Stimulated activated CD4-positive, alpha-beta T cell treated with anti-CD3 and anti-CD28 coated beads, Interleukin-1b, Interleukin-23, amount 100 ng/mL, for 24 hours (primary cell): Measurements from ENCODE around the gene RTP2.
"Not testable (repeated sequence)": the region's sequence is repeated elsewhere in the genome, so short reads cannot be mapped to it uniquely, and the experiment has no call there.

ENCODE experiments used
- DNase-seq, 4 experiments: peaks; one replicate each; pipeline ENCODE4 v3.0.0-alpha.2; 2020; ENCODE audit warnings: low read depth in 4 of 4, low spot score in 1 of 4

RTP2 gene

DNA sequence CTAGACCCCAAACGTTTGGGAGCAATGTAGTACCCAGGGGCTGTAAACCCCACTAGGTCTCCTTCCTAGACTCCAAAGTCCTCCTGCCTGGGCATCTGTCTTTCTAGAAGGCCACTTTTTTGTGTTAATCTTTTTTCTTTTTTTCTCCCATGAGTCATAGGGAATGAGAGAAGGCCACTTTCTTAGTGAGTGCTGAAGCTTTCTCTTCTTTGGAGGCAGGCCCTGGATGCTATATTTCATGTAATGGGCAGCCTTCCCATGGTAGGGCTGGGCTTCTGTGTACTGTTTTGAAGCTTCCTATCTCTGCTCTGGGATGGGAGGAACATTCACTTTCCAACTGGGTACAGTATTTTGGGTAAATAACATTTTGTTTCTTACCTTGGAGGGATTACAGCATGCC, 15.2 kb upstream of the RTP2 start:
- no peak for DNase-seq

DNA sequence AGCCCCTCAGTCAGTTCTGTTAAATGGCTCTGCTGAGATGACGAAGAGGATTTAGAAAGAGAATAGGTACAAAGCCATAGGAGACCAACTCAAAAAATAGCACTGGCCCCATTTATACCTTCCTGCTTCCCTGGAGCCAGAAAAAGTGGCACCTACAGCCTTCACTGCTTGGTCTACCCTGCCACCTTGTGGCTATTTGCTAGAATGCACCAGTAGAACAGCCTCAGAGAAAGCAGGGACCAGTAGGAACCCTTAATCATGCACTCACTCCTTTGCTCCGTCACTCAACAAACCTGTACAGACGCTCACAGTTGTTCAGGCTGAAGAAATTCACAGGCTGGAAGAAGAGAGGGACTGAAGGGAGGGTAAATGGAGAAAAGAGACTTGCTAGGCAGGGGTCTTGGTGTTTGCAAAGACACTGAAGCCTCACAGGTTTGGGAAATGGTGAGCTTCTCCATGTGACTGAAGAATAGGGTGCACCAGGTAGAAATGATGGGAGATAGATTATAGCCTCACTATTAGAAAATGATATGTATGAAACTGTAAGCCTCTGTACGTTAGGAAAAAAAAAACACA, 12.1 kb upstream of the RTP2 start:
- DNase-seq = peak; percentile 27 to 63 (median 54)

- DNase-seq = no peak
These were observed 11.1 kb upstream of the RTP2 start for GRCh38 chr3:187713504-187713903.

DNA sequence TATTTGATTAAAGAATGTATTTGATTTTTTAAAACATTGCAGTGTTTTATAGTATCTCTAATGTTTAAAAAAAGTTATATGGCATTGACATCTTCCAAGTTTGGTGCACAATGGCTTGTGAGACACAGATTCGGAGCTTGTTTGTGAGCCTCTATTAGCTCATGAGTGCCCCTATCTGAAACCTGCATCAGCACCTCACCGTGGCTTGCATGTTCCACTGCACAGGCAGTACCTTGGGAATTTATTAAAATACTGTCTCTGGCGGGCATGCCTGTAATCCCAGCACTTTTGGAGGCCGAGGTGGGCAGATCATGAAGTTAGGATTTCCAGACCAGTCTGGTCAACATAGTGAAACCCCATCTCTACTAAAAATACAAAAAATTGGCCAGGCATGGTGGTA, 6.8 kb upstream of the RTP2 start:
- DNase-seq = no peak

- DNase-seq = no peak
These were observed 6.3 kb upstream of the RTP2 start for GRCh38 chr3:187708696-187709095.

GRCh38 chr3:187706971-187707370, 4.6 kb upstream of the RTP2 start:
- DNase-seq = no peak

DNA sequence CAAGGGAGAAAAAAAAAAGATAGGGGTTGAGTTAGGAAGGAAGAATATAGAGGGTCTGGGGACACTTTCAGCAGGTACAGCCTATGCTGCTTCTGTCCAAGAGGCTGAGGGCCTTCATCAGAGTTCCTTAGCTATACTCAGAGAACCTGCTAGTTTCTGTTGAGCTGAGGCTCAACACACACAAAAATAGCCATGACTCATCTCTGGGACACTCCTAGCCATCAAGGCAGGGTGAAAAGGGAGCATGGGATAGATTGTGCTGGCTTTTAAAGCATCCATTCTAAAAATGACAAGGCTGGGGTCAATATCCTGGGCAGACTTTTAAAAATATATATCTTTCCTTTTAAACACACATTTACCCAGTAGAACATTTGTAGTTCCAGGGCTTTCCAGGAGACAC, 2.8 kb upstream of the RTP2 start:
- DNase-seq = no peak

GRCh38 chr3:187700249-187700648, 2.1 kb downstream of the RTP2 start:
- no peak for DNase-seq

DNA sequence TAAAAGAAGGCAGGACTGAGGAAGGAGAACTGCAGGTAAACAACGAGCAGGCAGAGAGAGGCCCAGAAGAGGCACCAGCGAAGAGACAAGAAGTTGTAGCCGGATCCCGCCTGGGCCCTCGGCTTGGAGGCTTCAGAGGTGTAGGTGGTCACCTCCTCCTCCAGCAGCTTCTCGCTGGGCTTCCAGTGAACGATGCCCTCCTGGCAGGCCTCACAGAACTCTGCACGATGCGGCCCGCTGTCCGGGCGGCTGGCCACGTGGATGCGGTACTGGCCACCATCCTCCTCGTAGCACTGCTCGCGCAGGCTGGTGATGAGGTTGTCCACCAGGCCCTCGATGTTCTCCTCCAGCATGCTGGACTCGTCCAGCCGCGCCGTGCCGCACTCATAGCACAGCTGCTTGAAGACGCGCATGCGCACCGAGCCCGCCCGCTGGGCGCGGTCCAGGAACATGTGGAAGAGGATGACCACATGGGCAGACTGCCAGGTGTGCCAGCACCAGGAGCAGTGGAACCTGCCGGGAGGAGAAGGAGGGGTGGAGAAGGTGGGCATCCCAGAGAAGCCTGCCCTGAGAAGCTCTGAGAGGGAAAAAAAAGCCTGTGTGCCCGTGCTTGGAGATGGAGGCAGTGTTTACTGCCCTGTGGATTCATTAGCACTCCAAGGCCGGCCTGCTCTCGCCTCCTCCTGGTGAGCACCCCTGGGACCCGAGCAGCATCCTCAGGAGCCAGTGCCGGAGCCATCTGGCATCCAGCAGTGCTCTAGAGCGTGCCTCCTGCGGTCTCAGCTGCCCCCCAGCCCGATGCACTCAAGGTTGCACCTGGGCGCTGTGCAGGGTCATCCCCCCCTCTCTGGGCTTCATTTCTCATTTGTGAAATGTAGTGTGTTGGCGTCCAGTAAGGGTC, 3.6 kb downstream of the RTP2 start:
- no peak for DNase-seq

DNA sequence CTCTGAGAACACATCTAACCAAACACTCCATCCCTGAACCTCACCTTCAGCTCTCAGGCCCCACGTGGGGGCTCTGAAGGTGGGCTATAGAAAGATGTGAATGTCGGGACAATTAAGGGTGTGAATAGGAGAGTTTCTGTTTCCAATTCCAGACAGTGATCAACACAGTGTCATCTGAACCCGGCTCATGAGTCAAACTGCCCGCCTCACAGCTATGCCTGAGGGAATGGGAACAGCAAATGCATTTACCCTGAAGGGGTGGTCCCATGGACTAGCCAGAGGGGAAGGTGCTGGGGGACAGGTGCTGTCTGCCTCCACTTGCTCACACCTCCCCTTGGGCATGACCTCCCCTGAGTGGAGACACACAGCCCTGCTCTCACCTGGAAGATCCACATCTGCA, 6.3 kb downstream of the RTP2 start:
- no peak for DNase-seq

GRCh38 chr3:187695449-187695848, 6.9 kb downstream of the RTP2 start:
- no peak for DNase-seq

DNA sequence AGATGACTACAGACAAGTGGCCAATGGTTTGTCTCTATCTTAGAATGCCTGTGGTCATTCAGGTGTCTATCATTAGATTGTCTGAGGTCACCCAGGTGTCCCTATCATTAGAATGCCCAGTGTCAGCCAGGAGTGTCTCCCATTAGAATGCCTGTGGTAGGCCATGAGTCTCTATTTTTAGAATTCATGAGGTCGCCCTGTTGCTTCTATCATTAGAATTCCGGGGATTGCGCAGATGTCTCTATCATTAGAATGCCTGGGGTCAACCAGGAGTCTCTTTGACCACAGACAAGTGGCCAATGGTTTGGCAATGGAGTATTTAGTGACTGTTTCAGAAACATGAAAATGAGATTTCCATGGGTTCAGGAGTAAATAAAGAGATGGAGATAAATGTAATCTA, 7.6 kb downstream of the RTP2 start:
- no peak for DNase-seq

DNA sequence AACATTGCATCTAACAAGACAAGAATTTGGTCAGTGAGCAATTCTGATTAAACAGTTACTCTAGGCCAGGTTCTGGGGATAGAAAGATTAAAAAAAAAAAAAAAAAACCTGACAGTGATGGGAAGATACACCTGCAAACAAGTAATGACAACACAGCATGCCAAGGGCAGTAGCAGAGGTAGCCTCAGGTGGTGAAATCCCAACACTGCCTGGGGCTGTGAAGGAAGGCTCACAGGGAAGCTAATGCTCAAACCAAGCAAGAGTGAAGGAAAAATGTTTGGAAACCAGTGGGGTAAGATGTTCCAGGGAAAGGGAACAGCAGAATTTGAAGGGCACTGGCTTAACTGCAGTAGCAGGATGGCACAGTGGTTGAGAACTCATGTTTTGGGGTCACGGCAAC, 8.9 kb downstream of the RTP2 start:
- DNase-seq = no peak

GRCh38 chr3:187689984-187690383, 12.4 kb downstream of the RTP2 start:
- DNase-seq = no peak

GRCh38 chr3:187686621-187687273, 15.6 kb downstream of the RTP2 start:
- DNase-seq = no peak

DNA sequence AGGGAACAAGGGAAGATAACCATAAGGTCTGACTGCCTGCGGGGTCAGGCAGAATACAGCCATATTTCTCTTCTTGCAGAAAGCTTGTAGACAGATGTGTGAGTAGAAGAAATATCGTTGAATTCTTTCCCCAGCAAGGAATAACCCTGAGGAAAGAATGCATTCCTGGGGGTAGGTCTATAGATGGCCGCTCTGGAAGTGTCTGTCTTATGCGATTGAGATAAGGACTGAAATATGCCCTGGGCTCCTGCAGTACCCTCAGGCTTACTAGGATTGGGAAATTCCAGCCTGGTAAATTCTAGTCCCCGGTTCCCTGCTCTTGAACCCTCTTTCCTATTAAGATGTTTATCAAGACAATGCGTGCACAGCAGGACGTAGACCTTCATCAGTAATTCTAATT, 16.4 kb downstream of the RTP2 start:
- DNase-seq = no peak

DNA sequence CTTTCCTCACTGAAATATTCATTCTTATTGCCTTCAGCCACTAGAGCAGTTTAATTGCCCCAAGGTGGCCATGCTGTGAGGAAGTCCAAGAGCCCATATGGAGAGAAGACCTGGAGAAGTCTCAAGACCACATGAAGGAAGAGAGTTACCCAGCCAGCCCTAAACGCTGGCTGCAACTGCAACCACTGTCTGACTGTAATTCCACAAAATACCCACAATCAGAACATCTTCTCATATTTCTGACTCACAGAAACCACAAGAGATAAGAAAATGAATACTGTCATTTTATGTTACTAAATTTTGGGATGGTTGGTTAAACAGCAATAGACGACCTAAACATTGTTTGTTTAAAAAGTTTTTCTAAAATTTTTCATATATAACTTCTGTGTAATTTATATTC, 17.5 kb downstream of the RTP2 start:
- peak in 1 of 4 experiments; percentile 1 for DNase-seq

GRCh38 chr3:187684444-187684843, 17.9 kb downstream of the RTP2 start:
- DNase-seq = no peak

GRCh38 chr3:187681756-187682155, 20.6 kb downstream of the RTP2 start:
- DNase-seq = not testable (repeated sequence)

- DNase-seq = peak; percentile 49 to 51 (median 50)
These were observed 22.5 kb downstream of the RTP2 start for GRCh38 chr3:187679638-187680396.

- DNase-seq = peak in 2 of 4 experiments; percentile 6 to 20
These were observed 23.6 kb downstream of the RTP2 start for GRCh38 chr3:187678726-187679268.
